Dendritic cell treated with granulocyte-macrophage colony-stimulating factor and Interleukin-4, amounts not matched to agents 40 ng/mL and 50 ng/mL, for 4 days (primary cell): Measurements from ENCODE around the gene MOSPD3.
"Not testable (repeated sequence)": the region's sequence is repeated elsewhere in the genome, so short reads cannot be mapped to it uniquely, and the experiment has no call there.

ENCODE experiments used
- H3K27ac Mint-ChIP-seq: one replicate; pipeline ENCODE4 v1.8.0; 2022; ENCODE audit warnings: mild to moderate bottlenecking, mixed read lengths
- H3K27me3 Mint-ChIP-seq: one replicate; pipeline ENCODE4 v1.8.0; 2022; ENCODE audit warnings: mild to moderate bottlenecking, mixed read lengths
- H3K36me3 Mint-ChIP-seq: one replicate; pipeline ENCODE4 v1.8.0; 2022; ENCODE audit warnings: low read depth, mixed read lengths
- H3K4me1 Mint-ChIP-seq: one replicate; pipeline ENCODE4 v1.8.0; 2022; ENCODE audit warnings: low read depth, mixed read lengths
- H3K4me3 Mint-ChIP-seq: one replicate; pipeline ENCODE4 v1.8.0; 2022; ENCODE audit warnings: mild to moderate bottlenecking, moderate library complexity, mixed read lengths
- H3K9me3 Mint-ChIP-seq: one replicate; pipeline ENCODE4 v1.8.0; 2022; ENCODE audit warnings: mixed read lengths
- intact Hi-C: fragments of 100-400 bp; cut with micrococcal nuclease; formaldehyde crosslinking; loops from one replicate; pipeline ENCODE4 v1.15.0; 2022

Gene MOSPD3

GRCh38 chr7:100611983-100612729, at the start of gene MOSPD3:
Gene MOSPD3 (plus strand): TSS chr7:100612540. CDS start chr7:100612792, 252 bp downstream.
- intact Hi-C loops = loop anchor here (1.0 to 2.0 kb wide), 2 partner anchors 15 to 62 kb away; no protein-coding TSS in a partner anchor

GRCh38 chr7:100563100-100563564, 49.2 kb upstream of the MOSPD3 start:
- no peaks in the 10 kb centered on the region for H3K9me3 Mint-ChIP-seq
- H3K27me3 Mint-ChIP-seq = peaks cover 2% of the 10 kb centered on the region
- H3K36me3 Mint-ChIP-seq = peaks cover 72% of the 10 kb centered on the region
- intact Hi-C loops = loop anchor here (5.0 kb wide), 1 partner anchor 129 kb away; the partner anchor contains the start of gene GIGYF1
- no peak overlapping the region for H3K4me3 Mint-ChIP-seq
- H3K4me1 Mint-ChIP-seq = peaks cover 8% of the 10 kb centered on the region
- no peak overlapping the region for H3K27ac Mint-ChIP-seq

More at GRCh38 chr7:100611983-100612729, at the start of gene MOSPD3:
- H3K4me1 Mint-ChIP-seq = peaks cover 38% of the 10 kb centered on the region
- peak within 1 kb of the TSS; percentile 96 for H3K4me3 Mint-ChIP-seq
- peak within 1 kb of the TSS; percentile 100 for H3K27ac Mint-ChIP-seq
- peaks cover 28% of the 10 kb centered on the region for H3K36me3 Mint-ChIP-seq
- H3K9me3 Mint-ChIP-seq = no peaks in the 10 kb centered on the region
- H3K27me3 Mint-ChIP-seq = peaks cover 7% of the 10 kb centered on the region

DNA sequence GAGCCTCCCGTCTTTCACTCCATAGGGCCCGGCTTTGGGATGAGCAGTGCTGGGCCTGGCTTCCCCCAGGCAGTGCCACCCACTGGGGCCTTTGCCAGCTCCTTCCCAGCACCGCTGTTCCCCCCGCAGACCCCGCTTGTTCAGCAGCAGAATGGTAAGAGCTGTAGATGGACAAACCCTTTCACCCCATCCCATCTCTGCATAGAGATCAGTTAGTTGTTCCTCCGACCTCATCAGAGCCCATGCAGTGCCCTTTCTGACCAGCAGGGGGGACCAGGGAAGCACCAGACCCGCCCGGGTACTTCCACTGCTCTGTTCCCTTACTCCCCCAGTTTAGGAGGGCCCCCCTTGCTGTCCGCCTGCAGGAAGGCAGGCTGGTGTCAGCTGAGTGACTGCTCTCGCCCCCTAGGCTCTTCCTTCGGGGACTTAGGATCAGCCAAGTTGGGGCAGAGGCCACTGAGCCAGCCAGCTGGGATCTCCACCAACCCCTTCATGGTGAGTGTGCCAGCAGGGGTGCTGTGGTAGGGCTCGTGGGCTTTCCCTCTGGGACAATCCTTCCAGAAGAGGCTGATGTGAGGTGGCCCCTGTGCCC, 48.4 kb upstream of the MOSPD3 start:
- Mint-ChIP-seq H3K27ac (no peak overlapping the region), H3K4me3 (no peak overlapping the region), H3K9me3 (no peaks in the 10 kb centered on the region), H3K4me1 (peaks cover 13% of the 10 kb centered on the region), H3K36me3 (peaks cover 72% of the 10 kb centered on the region), H3K27me3 (peaks cover 7% of the 10 kb centered on the region)
- intact Hi-C loops = loop anchor here (1.0 to 5.0 kb wide), 3 partner anchors 24 to 161 kb away; partner anchors contain the start of gene GIGYF1

DNA sequence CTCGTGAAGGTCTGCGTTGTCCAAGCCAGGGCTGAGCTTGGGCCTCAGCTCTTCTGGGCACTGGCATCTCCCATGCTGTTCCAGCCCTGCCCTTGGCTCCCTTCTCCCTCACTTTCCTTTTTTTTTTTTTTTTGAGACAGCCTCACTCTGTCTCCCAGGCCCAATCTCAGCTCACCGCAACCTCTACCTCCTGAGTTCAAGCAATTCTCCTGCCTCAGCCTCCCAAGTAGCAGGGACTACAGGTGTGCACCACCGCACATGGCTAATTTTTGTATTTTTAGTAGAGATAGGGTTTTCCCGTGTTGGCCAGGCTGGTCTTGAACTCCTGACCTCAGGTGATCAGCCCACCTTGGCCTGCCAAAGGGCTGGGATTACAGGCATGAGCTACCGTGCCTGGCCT, 47.9 kb upstream of the MOSPD3 start:
- not testable (repeated sequence) for H3K4me3 Mint-ChIP-seq, H3K27ac Mint-ChIP-seq, H3K9me3 Mint-ChIP-seq
- H3K36me3 Mint-ChIP-seq = peaks cover 72% of the 10 kb centered on the region
- peaks cover 12% of the 10 kb centered on the region for H3K27me3 Mint-ChIP-seq
- intact Hi-C loops = loop anchor here (1.0 to 5.0 kb wide), 3 partner anchors 24 to 160 kb away; partner anchors contain the start of gene GIGYF1
- H3K4me1 Mint-ChIP-seq = peaks cover 18% of the 10 kb centered on the region

DNA sequence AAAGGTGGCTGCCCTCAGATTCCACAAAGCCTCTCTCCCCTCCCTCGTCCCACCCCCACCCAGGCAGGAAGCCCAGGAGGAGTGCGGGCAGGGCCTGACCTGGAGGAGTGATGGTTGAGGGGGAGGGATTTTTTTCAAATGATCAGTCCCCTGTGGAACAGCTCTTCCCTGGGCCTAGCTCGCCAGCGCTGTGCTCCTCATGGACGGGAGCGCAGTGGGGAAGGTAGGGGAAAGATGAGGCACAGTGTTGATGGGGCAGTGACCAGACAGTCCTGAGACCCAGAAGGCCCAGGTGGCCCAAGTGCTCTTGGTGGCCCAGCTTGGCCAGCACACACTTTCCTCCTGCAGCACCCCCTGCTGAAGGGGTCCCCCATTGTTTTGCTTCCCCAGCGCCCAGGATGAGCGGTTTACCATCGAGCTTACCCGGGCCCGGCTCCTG, 47.2 kb upstream of the MOSPD3 start:
- Mint-ChIP-seq H3K27me3 (peaks cover 20% of the 10 kb centered on the region), H3K4me1 (peaks cover 26% of the 10 kb centered on the region), H3K36me3 (peaks cover 72% of the 10 kb centered on the region), H3K4me3 (no peak overlapping the region), H3K27ac (no peak overlapping the region), H3K9me3 (no peaks in the 10 kb centered on the region)
- intact Hi-C loops = loop anchor here (2.0 kb wide), 1 partner anchor 160 kb away; no protein-coding TSS in a partner anchor

- Mint-ChIP-seq H3K4me3 (no peak overlapping the region), H3K4me1 (peaks cover 34% of the 10 kb centered on the region), H3K36me3 (peaks cover 63% of the 10 kb centered on the region), H3K27me3 (peaks cover 27% of the 10 kb centered on the region), H3K9me3 (no peaks in the 10 kb centered on the region), H3K27ac (no peak overlapping the region)
- intact Hi-C loops = no loop called here
These were observed 46.3 kb upstream of the MOSPD3 start for GRCh38 chr7:100566018-100566531.

- H3K36me3 Mint-ChIP-seq = peaks cover 52% of the 10 kb centered on the region
- peaks cover 45% of the 10 kb centered on the region for H3K4me1 Mint-ChIP-seq
- H3K9me3 Mint-ChIP-seq = no peaks in the 10 kb centered on the region
- intact Hi-C loops = no loop called here
- no peak overlapping the region for H3K27ac Mint-ChIP-seq
- H3K4me3 Mint-ChIP-seq = no peak overlapping the region
- H3K27me3 Mint-ChIP-seq = peaks cover 38% of the 10 kb centered on the region
These were observed 45.2 kb upstream of the MOSPD3 start for GRCh38 chr7:100567031-100567730.

DNA sequence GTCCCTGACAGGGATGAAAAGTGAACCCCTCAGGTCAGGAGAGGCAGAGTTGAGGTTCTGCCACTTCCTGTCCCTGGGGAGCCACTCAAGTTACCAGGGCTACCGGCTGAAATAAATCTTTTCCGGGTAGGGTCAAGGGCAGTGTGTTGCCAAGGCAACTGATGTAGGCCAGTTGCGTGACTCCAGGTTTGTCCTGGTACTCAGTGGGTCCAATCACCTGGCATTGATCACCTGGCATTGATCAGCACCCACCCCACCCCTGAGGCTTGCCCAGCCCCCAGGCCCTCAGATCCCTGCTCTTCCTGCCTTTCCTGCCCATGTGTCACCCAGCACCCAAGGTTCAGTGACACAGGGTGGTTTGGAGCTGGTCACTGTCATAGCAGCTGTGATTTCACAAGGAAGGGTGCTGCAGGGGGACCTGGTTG, 44.6 kb upstream of the MOSPD3 start:
- intact Hi-C loops = no loop called here
- no peaks in the 10 kb centered on the region for H3K9me3 Mint-ChIP-seq
- peaks cover 50% of the 10 kb centered on the region for H3K4me1 Mint-ChIP-seq
- H3K27me3 Mint-ChIP-seq = peaks cover 44% of the 10 kb centered on the region
- no peak overlapping the region for H3K27ac Mint-ChIP-seq
- H3K36me3 Mint-ChIP-seq = peaks cover 46% of the 10 kb centered on the region
- H3K4me3 Mint-ChIP-seq = no peak overlapping the region

GRCh38 chr7:100568176-100568895, 44.0 kb upstream of the MOSPD3 start:
- intact Hi-C loops = no loop called here
- Mint-ChIP-seq H3K27ac (no peak overlapping the region), H3K4me3 (no peak overlapping the region), H3K4me1 (peaks cover 56% of the 10 kb centered on the region), H3K27me3 (peaks cover 50% of the 10 kb centered on the region), H3K36me3 (peaks cover 41% of the 10 kb centered on the region), H3K9me3 (no peaks in the 10 kb centered on the region)

GRCh38 chr7:100568896-100569844, 43.2 kb upstream of the MOSPD3 start:
- Mint-ChIP-seq H3K4me3 (peak overlapping the region; percentile 59), H3K4me1 (peaks cover 51% of the 10 kb centered on the region), H3K36me3 (peaks cover 32% of the 10 kb centered on the region), H3K27me3 (peaks cover 54% of the 10 kb centered on the region), H3K27ac (peak overlapping the region; percentile 11), H3K9me3 (no peaks in the 10 kb centered on the region)
- intact Hi-C loops = no loop called here

- Mint-ChIP-seq H3K4me1 (peaks cover 61% of the 10 kb centered on the region), H3K4me3 (no peak overlapping the region), H3K36me3 (peaks cover 12% of the 10 kb centered on the region), H3K9me3 (no peaks in the 10 kb centered on the region), H3K27me3 (peaks cover 61% of the 10 kb centered on the region), H3K27ac (no peak overlapping the region)
- intact Hi-C loops = no loop called here
These were observed 41.1 kb upstream of the MOSPD3 start for GRCh38 chr7:100570954-100571828.

DNA sequence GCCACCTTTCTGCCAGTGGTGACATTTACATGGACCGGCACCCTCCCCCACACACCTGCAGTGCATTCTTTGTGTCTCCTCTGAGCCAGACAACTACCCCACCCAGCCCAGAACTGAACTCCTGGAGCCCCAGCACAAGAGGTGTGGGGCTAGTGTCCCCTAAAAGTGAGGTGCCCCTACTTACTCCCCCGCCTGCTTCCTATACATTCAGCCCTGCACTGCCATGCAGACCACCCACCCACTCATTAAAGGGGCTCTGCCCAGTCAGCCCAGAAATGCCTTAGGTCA, 40.6 kb upstream of the MOSPD3 start:
- intact Hi-C loops = no loop called here
- H3K4me3 Mint-ChIP-seq = no peak overlapping the region

More for the DNA sequence above, 40.6 kb upstream of the MOSPD3 start:
- H3K27ac Mint-ChIP-seq = peak overlapping the region; percentile 30
- peaks cover 6% of the 10 kb centered on the region for H3K36me3 Mint-ChIP-seq
- peaks cover 61% of the 10 kb centered on the region for H3K27me3 Mint-ChIP-seq
- H3K4me1 Mint-ChIP-seq = peaks cover 61% of the 10 kb centered on the region
- H3K9me3 Mint-ChIP-seq = no peaks in the 10 kb centered on the region
